Bronchial epithelial cell (primary cell): ENCODE data around the gene FLOT2. TPM values are rescaled to one million over a fixed set of nuclear protein-coding genes. Genes with fewer than 3 reads are reported as not detected.
"Not testable (repeated sequence)": the region's sequence is repeated elsewhere in the genome, so short reads cannot be mapped to it uniquely, and the experiment has no call there.

Experiments
- DNase-seq: peaks from one replicate; pipeline ENCODE4 v3.0.0-alpha.2; 2010; ENCODE audit warnings: low read depth
- FAIRE-seq: peaks from 2 replicates; lab custom pipeline; 2011; peaks lifted over from hg19 to GRCh38; lab: Jason Lieb, UNC
- H3K27me3 ChIP-seq: 2 replicates; pipeline ENCODE4 v1.5.1; 2011; ENCODE audit warnings: low read length; ENCODE audit not compliant: control insufficient read depth, insufficient read depth
- H3K36me3 ChIP-seq: 2 replicates; pipeline ENCODE4 v1.5.1; 2011; ENCODE audit warnings: low read length; ENCODE audit not compliant: control insufficient read depth, insufficient read depth
- H3K4me3 ChIP-seq: 2 replicates; pipeline ENCODE4 v1.5.1; 2011; ENCODE audit warnings: mild to moderate bottlenecking, low read depth, low read length, control low read depth
- total RNA-seq: library from RNA; depleted of rRNA; stranded (reverse); fragments of >200 nt; gene quantifications from 2 replicates; pipeline ENCODE4 v1.2.1, GENCODE V29; 2014
- TF ChIP-seq, protein P1 (sequence below): IDR thresholded peaks from 2 replicates; pipeline ENCODE4 v1.5.1; 2011; ENCODE audit warnings: mild to moderate bottlenecking, moderate library complexity, low read length, control low read depth, inconsistent platforms; ENCODE audit not compliant: insufficient read depth, severe bottlenecking

FLOT2 gene
- total RNA-seq, 1 donor from 2014 or later, result 24.5 TPM

DNA sequence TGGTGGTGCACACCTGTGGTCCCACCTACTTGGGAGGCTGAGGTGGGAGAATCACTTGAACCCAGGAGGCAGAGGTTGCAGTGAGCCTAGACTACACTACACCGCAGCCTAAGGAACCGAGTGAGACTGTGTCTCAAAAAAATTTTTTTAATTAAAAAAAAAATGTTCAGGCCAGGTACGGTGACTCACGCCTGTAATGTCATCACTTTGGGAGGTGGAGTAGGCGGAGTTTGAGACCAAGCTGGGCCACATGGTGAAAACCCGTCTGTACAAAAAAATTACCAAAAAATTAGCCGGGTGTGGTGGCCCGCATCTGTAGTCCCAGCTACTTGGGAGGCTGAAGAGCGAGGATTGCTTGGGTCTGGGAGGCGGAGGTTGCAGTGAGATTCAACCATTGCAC is 51.3 kb downstream of the FLOT2 start:
- FAIRE-seq, result no peak
- Histone ChIP-seq H3K36me3 (no peaks in the 10 kb centered on the region), H3K27me3 (no peaks in the 10 kb centered on the region), H3K4me3 (no peak overlapping the region)
- DNase-seq, result peak; percentile 44
- TF ChIP-seq, protein P1, sequence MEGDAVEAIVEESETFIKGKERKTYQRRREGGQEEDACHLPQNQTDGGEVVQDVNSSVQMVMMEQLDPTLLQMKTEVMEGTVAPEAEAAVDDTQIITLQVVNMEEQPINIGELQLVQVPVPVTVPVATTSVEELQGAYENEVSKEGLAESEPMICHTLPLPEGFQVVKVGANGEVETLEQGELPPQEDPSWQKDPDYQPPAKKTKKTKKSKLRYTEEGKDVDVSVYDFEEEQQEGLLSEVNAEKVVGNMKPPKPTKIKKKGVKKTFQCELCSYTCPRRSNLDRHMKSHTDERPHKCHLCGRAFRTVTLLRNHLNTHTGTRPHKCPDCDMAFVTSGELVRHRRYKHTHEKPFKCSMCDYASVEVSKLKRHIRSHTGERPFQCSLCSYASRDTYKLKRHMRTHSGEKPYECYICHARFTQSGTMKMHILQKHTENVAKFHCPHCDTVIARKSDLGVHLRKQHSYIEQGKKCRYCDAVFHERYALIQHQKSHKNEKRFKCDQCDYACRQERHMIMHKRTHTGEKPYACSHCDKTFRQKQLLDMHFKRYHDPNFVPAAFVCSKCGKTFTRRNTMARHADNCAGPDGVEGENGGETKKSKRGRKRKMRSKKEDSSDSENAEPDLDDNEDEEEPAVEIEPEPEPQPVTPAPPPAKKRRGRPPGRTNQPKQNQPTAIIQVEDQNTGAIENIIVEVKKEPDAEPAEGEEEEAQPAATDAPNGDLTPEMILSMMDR, result no peak

DNA sequence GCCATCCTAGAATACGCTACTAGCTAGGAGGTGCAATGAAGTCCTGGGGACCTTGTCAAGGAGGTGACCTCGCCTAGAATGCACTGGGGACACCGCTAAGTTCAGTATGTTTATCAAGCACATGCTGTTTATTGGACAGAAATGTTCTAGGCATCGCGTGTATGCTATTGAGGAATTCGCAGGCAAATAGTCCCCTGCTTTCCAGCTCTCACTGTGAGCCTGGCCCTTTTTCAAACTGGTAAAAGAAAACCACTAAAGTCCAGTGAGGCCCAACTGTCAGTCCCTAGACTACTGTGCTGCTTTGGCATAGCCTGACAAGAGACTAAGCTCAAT is 53.8 kb downstream of the FLOT2 start:
- H3K27me3 ChIP-seq, result no peaks in the 10 kb centered on the region
- no peak overlapping the region for H3K4me3 ChIP-seq
- H3K36me3 ChIP-seq, result no peaks in the 10 kb centered on the region
- no peak for FAIRE-seq
- TF ChIP-seq, protein P1, result no peak
- no peak for DNase-seq

DNA sequence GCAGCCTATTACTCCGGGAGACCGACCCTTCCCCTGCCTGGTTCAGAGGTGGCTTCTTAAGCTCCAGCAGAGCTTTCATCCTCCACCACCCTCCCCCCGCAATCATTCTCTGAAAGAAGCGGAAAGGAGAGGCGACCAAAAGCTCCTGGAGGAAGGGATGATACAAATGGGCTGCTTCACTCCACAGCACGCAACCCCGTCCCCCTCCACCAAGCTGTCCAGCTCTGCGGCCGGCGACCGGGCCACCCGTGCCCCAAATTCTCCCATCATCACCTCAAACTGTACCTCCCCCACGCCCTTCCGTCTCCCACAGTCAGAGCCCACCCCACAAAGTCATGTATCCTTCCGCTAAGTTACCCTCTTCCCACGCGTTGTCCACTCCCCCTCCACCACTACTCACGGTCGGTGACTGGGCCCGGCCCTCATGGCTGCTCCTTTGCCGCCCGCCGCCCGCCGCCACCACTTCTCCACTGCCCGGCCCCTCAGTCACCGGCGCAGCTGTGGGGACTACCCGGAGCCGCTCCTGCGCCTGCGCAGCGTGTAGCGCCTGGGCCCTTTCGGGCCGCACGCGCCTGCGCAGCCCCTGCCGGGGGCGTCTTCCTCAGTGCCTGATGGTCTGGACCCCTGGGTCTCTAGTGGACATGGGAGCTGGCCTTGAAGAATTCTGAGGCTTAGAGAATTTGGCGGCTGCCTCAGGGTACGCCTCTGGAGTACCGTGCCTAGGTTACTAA is 55.1 kb downstream of the FLOT2 start, which contains the start of gene FAM222B:
Gene FAM222B (minus strand): TSS at position 509 of the 731 bp plus-strand sequence. CDS start 76,123 bp downstream, outside the sequence.
- FAIRE-seq (no peak), DNase-seq (peak; percentile 63)
- H3K27me3 ChIP-seq, result no peaks in the 10 kb centered on the region
- TF ChIP-seq, protein P1, result no peak
- peak within 1 kb of the TSS; percentile 96 for H3K4me3 ChIP-seq
- no peaks in the 10 kb centered on the region for H3K36me3 ChIP-seq

DNA sequence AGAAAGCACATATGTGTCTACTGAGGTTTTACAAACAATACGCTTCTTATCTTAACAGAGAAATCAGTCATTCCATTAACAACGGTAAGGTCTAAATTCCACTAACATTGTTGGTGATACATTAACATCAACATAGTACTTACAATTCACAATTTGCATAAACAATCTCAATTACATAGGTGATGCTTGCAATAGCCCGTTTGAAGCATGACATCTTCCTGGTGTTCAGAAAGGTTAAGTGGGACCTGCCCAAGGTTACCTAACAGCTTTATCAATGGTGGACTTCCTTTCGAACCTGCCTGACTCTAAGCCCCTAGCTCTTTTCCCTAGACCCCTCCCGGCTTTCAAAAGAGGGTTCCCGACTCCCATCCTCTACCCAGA is 55.6 kb downstream of the FLOT2 start:
- FAIRE-seq (no peak), DNase-seq (no peak)
- TF ChIP-seq, protein P1, result no peak
- H3K27me3 ChIP-seq, result no peaks in the 10 kb centered on the region
- no peaks in the 10 kb centered on the region for H3K36me3 ChIP-seq
- H3K4me3 ChIP-seq, result peak overlapping the region; percentile 96

DNA sequence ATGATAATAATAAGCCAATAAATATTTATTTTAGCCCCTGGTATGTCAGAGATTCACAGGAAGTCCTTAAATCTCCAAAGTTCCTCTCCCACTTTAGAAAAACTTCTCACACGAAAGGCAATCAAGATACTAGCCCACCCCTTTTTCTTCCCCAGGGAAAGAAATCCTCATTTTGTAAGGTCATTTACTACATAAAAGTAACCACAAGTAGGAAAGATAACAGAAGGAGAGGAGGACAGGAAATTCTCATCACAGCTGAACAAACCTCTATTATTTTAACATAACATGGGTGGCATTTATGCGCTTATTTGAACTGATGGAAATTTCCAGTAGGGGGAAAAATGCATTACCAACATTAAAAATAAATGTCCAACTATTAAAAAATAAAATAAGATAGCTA is 58.3 kb downstream of the FLOT2 start:
- FAIRE-seq (no peak), DNase-seq (no peak)
- no peak overlapping the region for H3K4me3 ChIP-seq
- H3K36me3 ChIP-seq, result no peaks in the 10 kb centered on the region
- no peaks in the 10 kb centered on the region for H3K27me3 ChIP-seq
- TF ChIP-seq, protein P1, result no peak

DNA sequence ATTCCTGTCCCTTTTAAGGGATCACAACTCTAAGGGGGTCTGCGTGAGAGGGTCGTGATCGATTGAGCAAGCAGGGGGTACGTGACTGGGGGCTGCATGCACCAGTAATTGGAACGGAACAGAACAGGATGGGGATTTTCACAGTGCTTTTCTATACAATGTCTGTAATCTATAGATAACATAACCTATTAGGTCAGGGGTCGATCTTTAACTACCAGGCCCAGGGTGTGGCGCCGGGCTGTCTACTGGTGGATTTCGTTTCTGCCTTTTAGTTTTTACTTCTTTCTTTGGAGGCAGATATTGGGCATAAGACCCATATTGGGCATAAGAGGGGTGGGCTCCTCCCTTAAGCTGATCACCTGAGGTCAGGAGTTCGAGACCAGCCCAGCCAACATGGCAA is 61.0 kb downstream of the FLOT2 start:
- not testable (repeated sequence) for DNase-seq, FAIRE-seq, H3K36me3 ChIP-seq, H3K27me3 ChIP-seq, H3K4me3 ChIP-seq
